Activated CD4-positive, alpha-beta memory T cell treated with anti-CD3 and anti-CD28 coated beads for 36 hours (primary cell): ENCODE measurements around the gene KAZALD1. TPM values are rescaled to one million over a fixed set of nuclear protein-coding genes. Genes with fewer than 3 reads are reported as not detected.

ENCODE experiments used
- CTCF ChIA-PET: fragments of 350-600 bp; sonication (Branson Sonifier 250); formaldehyde crosslinking; loops from one replicate; lab custom pipeline; 2021; ENCODE audit warnings: antibody characterized with exemption, inconsistent platforms; lab: Charles Lee
- POLR2A ChIA-PET: fragments of 350-600 bp; sonication (Branson Sonifier 250); formaldehyde crosslinking; loops from one replicate; lab custom pipeline; 2021; ENCODE audit warnings: antibody characterized with exemption; lab: Charles Lee
- DNase-seq: peaks from one replicate; pipeline ENCODE4 v3.0.0-alpha.2; 2020
- H3K27ac Mint-ChIP-seq: one replicate; pipeline ENCODE4 v1.8.0; 2021; ENCODE audit warnings: mixed read lengths
- H3K27me3 Mint-ChIP-seq: one replicate; pipeline ENCODE4 v1.8.0; 2021; ENCODE audit warnings: mixed read lengths
- H3K36me3 Mint-ChIP-seq: one replicate; pipeline ENCODE4 v1.8.0; 2021; ENCODE audit warnings: mixed read lengths
- H3K4me1 Mint-ChIP-seq: one replicate; pipeline ENCODE4 v1.8.0; 2021; ENCODE audit warnings: low read depth, mixed read lengths
- H3K4me3 Mint-ChIP-seq: one replicate; pipeline ENCODE4 v1.8.0; 2021; ENCODE audit warnings: mild to moderate bottlenecking, mixed read lengths
- H3K9me3 Mint-ChIP-seq: one replicate; pipeline ENCODE4 v1.8.0; 2021; ENCODE audit warnings: mixed read lengths
- intact Hi-C: fragments of 100-400 bp; cut with micrococcal nuclease; formaldehyde crosslinking; loops from one replicate; pipeline ENCODE4 v1.15.1; 2023
- total RNA-seq, 2 experiments: library from RNA; stranded (reverse); gene quantifications; one replicate each; pipeline ENCODE4 v1.2.3, GENCODE V29; 2021

Gene KAZALD1
- total RNA-seq, 2 experiments from 2014 or later: 0.58 to 1.3 TPM

DNA sequence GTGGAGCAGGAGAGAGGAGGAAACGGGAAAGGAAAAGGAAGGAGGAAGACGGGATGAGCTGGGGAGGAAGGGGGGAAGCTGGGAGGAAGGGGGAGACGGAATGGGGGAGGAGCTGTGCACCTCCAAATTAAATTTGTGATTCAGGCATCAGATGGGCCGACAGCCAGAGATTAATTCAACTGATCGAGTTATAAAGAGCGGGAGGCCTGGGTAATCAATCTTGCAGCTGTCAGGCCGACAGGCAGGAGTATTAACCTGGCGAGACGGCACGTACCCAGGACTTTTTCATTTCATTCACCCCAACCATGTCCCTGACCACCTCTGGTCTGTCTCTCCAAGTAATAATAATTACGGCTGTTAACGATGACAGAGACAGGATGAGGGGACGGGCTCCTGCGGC lies 26.2 kb downstream of the KAZALD1 start:
- ChIA-PET POLR2A (no interaction called here), CTCF (interaction anchor here (0.8 to 16.7 kb wide), 3 partner anchors 9 to 55 kb away, joined by 3 to 668 read pairs (median 36); no protein-coding TSS in a partner anchor)
- peaks cover 46% of the 10 kb centered on the region for H3K27me3 Mint-ChIP-seq
- H3K4me1 Mint-ChIP-seq: no peaks in the 10 kb centered on the region
- no peak overlapping the region for H3K27ac Mint-ChIP-seq
- no peaks in the 10 kb centered on the region for H3K36me3 Mint-ChIP-seq
- DNase-seq: no peak
- no peaks in the 10 kb centered on the region for H3K9me3 Mint-ChIP-seq
- no peak overlapping the region for H3K4me3 Mint-ChIP-seq
- intact Hi-C loops: no loop called here

DNA sequence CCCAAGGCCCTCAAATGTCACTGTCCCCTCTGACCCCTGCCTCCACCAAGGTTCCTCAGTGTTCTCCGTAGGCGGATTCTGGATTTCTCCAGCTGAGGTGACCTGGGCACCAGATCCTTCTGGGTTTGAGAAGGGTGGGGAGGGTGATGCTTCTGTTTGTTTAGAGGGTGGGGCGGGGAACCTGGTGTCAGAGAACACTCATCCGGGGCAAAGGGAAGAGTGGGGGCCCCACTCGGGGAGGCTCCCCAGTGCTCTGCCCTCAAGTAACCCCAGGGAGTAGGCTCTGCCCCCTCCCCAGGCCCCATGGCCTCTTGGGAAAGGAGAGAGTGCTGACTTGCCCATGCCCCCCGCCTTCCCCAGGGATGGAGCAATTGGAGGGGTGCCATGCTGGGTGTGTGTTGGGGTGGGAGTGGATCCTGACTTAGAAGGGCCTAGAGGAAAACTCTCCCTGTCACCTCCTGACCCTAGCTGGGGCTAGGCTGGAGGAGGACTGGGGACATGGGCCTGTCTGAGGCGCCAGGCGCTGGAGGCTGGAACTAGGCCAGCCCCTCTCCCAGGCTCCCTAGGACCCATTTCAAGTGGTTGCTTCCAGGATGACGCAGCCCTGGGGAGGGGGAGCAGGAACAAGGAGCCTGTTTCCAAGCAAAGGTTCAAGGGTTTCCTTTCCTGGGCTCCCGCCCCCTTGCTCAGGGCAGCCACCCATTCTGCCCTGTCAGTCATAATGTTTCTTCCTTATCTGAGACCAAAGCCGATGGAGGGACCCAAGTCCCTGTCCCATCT lies 27.9 kb downstream of the KAZALD1 start:
- ChIA-PET CTCF (interaction anchor here (1.4 to 16.7 kb wide), 2 partner anchors 13 to 53 kb away, joined by 6 to 668 read pairs; no protein-coding TSS in a partner anchor), POLR2A (no interaction called here)
- intact Hi-C loops: no loop called here
- DNase-seq: no peak
- Mint-ChIP-seq H3K27me3 (peaks cover 42% of the 10 kb centered on the region), H3K9me3 (no peaks in the 10 kb centered on the region), H3K36me3 (no peaks in the 10 kb centered on the region), H3K4me1 (no peaks in the 10 kb centered on the region), H3K4me3 (no peak overlapping the region), H3K27ac (no peak overlapping the region)

DNA sequence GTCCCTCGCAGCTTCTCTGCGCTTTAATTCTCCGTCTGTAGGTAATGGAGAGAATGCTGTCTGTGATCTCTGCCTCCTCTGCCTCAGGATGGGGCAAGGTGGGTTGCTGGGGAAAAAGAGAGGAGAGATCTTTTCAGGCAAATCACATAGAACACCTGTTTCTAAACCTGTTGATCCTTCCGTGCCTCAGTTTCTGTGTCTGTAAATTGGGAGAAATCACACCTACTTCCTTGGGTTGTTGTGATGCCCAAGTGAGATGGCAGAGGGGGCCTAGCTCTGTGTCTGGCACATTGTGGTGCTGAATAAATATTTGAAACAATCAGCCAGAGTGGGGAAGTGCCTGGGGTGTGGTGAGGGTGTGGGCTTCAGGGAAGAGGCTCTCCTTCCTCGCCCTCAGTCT lies 28.8 kb downstream of the KAZALD1 start:
- Mint-ChIP-seq H3K4me3 (no peak overlapping the region), H3K27ac (no peak overlapping the region), H3K36me3 (no peaks in the 10 kb centered on the region), H3K9me3 (no peaks in the 10 kb centered on the region), H3K4me1 (no peaks in the 10 kb centered on the region), H3K27me3 (peaks cover 42% of the 10 kb centered on the region)
- intact Hi-C loops: no loop called here
- ChIA-PET CTCF (interaction anchor here (1.1 to 16.7 kb wide), 3 partner anchors 41 to 70 kb away, joined by 3 to 668 read pairs (median 5); no protein-coding TSS in a partner anchor), POLR2A (no interaction called here)
- DNase-seq: no peak

DNA sequence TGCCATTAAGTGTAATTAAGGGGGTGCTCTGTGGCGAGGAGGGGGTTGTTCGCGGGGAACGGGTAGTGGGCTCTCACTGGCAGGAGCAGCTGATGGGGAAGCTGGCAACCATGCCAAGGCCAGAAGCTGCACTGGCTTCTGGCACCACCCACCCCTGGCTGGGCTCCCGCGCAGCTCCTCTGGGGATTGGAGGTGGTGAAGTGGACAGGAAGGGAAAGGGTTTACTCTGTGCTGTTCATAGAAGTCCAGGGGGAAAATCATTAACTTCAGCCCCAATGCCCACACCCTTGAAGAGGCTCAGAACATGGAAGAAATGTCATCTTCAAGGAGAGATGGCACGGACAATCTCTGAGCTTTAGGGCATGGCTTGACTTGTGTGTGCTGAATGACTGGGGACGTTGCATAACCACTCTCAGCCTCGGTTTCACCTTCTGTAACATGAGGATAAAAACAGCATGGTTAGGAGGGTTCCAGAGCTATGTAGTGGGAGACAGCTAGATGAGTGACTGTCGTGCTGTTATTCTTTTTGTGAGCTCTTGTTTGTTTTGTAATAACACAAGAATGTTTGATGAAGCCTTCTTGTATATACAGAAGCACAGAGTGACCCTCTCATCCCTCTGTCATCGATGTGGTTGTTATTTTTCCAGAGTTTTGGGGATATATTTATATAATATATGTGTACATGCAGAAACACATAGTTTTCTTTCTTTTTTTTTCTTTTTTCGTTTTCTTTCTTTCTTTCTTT lies 29.9 kb downstream of the KAZALD1 start:
- H3K4me3 Mint-ChIP-seq: no peak overlapping the region
- H3K36me3 Mint-ChIP-seq: no peaks in the 10 kb centered on the region
- POLR2A ChIA-PET: no interaction called here
- intact Hi-C loops: no loop called here
- DNase-seq: no peak
- no peaks in the 10 kb centered on the region for H3K9me3 Mint-ChIP-seq
- no peak overlapping the region for H3K27ac Mint-ChIP-seq
- CTCF ChIA-PET: interaction anchor here (0.6 to 16.7 kb wide), 3 partner anchors 43 to 69 kb away, joined by 3 to 668 read pairs (median 5); no protein-coding TSS in a partner anchor
- H3K4me1 Mint-ChIP-seq: no peaks in the 10 kb centered on the region
- H3K27me3 Mint-ChIP-seq: peaks cover 38% of the 10 kb centered on the region

DNA sequence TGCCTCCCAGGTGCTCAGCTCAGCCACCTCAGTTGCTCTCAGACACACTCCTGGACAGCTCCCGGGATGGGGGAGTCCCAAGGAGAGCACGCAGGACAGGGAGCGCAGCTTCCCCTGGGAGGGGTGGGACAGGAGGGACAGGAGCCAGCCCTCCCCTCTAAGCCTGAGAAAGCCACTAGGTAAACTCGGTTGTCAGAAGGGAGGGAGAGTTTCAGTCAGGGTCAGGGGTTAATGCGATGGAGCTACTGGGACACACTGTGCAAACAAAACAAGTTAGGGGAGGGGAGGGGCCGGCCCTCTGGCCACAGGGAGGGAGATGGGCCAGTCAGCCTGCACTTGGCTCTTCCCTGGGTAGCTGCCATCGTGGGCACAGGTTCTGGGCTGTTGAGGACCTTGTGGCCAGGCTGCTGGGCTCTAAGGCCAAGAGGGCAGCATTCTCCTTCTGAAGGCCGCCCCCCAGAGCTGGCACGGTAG lies 31.1 kb downstream of the KAZALD1 start:
- no peak for DNase-seq
- Mint-ChIP-seq H3K27me3 (peaks cover 31% of the 10 kb centered on the region), H3K9me3 (no peaks in the 10 kb centered on the region), H3K4me1 (no peaks in the 10 kb centered on the region), H3K36me3 (no peaks in the 10 kb centered on the region), H3K4me3 (no peak overlapping the region), H3K27ac (no peak overlapping the region)
- POLR2A ChIA-PET: no interaction called here
- CTCF ChIA-PET: interaction anchor here (0.6 to 16.7 kb wide), 5 partner anchors 26 to 179 kb away, joined by 3 to 668 read pairs (median 3); no protein-coding TSS in a partner anchor
- intact Hi-C loops: no loop called here

DNA sequence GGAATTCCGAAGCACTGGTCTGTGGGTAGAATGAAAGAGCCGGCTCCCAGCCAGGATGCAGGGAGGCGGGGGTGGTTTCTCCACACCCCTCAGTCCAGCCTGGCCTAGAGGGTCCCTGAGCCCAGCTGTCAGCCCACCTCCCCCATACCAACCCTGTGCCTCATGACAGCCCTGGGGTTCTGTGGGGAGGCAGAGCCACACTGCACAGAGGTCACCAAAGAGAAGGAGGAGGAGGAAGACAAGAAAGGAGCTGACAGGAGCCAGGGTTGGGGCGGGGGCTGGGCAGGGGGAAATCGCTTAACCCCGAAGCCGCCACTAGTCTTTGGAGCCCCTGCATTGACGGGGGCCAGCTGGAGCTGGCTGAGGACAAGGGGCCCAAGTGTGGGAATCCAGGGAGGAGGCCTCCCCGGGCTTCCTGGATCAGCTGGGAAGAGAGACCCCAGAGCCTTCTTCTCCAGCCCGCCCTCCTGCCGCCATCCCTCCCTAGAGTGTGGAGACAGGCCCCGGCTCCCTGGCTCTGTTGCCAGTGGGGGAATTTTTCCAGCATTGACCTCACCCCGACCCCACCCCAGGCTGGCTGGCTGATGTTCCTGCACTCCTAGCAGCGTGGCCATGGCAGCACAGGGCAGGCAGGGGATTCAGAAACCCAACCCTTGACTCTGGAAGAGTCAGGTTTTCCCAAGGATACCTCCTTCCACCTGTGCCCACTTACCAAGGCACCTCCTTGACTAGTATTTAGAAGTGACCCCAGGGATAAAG lies 32.5 kb downstream of the KAZALD1 start:
- Mint-ChIP-seq H3K36me3 (no peaks in the 10 kb centered on the region), H3K9me3 (no peaks in the 10 kb centered on the region), H3K27me3 (peaks cover 27% of the 10 kb centered on the region), H3K27ac (no peak overlapping the region), H3K4me3 (no peak overlapping the region), H3K4me1 (no peaks in the 10 kb centered on the region)
- intact Hi-C loops: no loop called here
- DNase-seq: no peak
- ChIA-PET CTCF (interaction anchor here (1.1 to 16.7 kb wide), 12 partner anchors 8 to 110 kb away, joined by 3 to 668 read pairs (median 8); no protein-coding TSS in a partner anchor), POLR2A (no interaction called here)

DNA sequence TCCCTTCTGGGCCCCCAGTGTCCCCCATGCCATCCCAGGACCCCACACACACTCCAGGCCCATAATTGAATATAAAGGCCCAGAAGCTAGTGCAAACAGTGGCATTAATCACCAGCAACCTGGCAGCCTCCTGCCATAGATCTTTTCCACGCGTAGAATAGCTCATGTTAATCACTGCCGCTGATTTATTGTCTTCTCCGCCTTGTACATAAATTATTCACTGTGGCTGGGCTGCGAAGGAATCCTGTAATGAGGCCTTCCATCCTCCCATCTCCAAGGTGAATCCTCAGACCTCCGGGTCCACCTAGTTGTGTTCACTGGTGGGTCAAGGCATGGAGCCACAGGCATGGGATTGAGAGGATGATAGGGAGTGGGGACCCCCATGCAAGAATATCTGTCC lies 33.2 kb downstream of the KAZALD1 start:
- Mint-ChIP-seq H3K36me3 (no peaks in the 10 kb centered on the region), H3K4me1 (no peaks in the 10 kb centered on the region), H3K27me3 (peaks cover 32% of the 10 kb centered on the region), H3K9me3 (no peaks in the 10 kb centered on the region), H3K4me3 (no peak overlapping the region), H3K27ac (no peak overlapping the region)
- DNase-seq: no peak
- ChIA-PET CTCF (interaction anchor here (0.6 to 16.7 kb wide), 31 partner anchors 9 to 261 kb away, joined by 3 to 668 read pairs (median 5); partner anchors contain the start of gene SLF2), POLR2A (interaction anchor here (3.1 kb wide), 1 partner anchor 47 kb away, joined by 12 read pairs; no protein-coding TSS in a partner anchor)
- intact Hi-C loops: loop anchor here (1.0 kb wide), 1 partner anchor 47 kb away; no protein-coding TSS in a partner anchor

DNA sequence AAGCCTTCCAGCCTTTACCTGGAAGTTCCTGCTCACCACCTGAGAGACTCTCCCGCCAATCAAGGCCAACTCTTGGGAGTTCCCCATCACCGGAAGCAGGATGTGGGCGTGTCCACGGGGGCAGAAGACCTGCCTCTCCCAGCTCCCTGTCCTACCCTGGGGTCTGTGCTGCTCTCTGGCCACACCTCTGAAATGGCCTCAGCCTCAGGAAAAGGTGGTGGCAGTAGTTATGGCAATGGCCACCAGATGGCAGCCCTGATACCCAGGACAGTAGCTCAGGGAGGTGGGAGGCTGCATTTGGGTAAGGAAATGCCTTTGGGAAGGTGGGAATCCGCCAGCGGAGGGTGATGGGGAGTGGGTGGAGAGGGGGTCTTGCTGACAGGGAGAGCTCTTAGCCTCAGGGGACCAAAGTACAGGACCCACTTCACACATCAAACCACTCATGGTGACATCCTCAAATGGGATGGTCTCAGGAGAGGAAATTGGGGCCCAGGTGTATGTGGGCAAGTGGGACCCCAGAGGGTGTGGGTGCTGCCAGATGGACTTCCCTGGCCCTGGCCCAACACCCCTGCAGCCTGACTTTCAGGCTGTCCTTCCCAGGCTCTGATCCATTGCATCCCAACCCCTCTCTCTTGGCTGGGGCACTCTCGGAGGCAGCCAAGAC lies 33.9 kb downstream of the KAZALD1 start:
- peak; percentile 85 for DNase-seq
- no peak overlapping the region for H3K27ac Mint-ChIP-seq
- no peaks in the 10 kb centered on the region for H3K4me1 Mint-ChIP-seq
- intact Hi-C loops: loop anchor here (1.0 kb wide), 1 partner anchor 47 kb away; no protein-coding TSS in a partner anchor
- H3K27me3 Mint-ChIP-seq: peaks cover 33% of the 10 kb centered on the region
- no peaks in the 10 kb centered on the region for H3K36me3 Mint-ChIP-seq
- H3K9me3 Mint-ChIP-seq: no peaks in the 10 kb centered on the region
- CTCF ChIA-PET: interaction anchor here (0.6 to 16.7 kb wide), 40 partner anchors 10 to 262 kb away, joined by 3 to 668 read pairs (median 4); partner anchors contain the start of gene SLF2
- POLR2A ChIA-PET: interaction anchor here (3.1 kb wide), 1 partner anchor 46 kb away, joined by 12 read pairs; no protein-coding TSS in a partner anchor
- H3K4me3 Mint-ChIP-seq: no peak overlapping the region

DNA sequence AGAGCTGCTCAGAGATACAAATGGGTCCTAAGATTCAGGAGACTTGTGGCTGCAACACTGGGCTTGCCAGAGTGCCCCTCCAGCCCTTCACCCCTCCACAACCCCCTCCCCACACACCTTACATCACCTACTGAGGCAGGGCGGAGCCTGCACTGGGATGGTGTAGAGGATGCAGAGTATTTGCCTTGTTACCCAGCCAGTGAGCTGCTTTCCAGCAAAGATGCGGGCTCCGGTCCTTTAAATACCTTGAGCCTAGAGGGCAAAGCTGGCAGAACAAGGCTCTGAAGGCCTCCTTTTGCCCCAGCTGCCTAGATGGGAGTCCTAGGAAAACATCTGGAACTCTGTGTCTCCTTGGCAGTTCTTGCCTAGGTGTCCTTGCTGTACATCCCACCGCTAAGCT lies 34.6 kb downstream of the KAZALD1 start:
- Mint-ChIP-seq H3K27ac (no peak overlapping the region), H3K36me3 (no peaks in the 10 kb centered on the region), H3K9me3 (no peaks in the 10 kb centered on the region), H3K27me3 (peaks cover 31% of the 10 kb centered on the region), H3K4me1 (no peaks in the 10 kb centered on the region), H3K4me3 (no peak overlapping the region)
- CTCF ChIA-PET: interaction anchor here (0.6 to 16.7 kb wide), 22 partner anchors 10 to 262 kb away, joined by 3 to 668 read pairs (median 4); no protein-coding TSS in a partner anchor
- POLR2A ChIA-PET: interaction anchor here (3.1 kb wide), 1 partner anchor 46 kb away, joined by 12 read pairs; no protein-coding TSS in a partner anchor
- no peak for DNase-seq
- intact Hi-C loops: no loop called here

DNA sequence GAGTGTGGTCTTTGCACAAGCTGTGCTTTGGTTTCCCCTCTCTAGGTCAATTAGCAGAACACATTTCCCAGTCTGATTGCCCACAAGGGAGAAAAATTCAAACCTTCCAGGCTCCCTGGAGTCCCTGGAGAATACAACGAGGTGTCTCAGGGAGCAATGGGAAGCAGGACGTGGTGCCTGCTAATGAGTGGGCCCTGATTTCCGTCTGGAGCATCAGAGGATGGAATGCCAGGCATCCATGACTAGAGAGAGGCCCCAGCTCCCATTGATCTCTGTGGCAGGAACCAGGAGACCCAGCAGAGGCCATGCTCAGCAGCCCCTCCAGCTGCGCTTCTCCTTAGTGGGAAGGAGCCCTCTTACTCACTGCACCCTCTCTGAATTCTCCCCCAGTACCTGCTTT lies 36.1 kb downstream of the KAZALD1 start:
- CTCF ChIA-PET: interaction anchor here (1.5 to 16.7 kb wide), 5 partner anchors 12 to 64 kb away, joined by 5 to 668 read pairs (median 13); no protein-coding TSS in a partner anchor
- intact Hi-C loops: no loop called here
- H3K36me3 Mint-ChIP-seq: no peaks in the 10 kb centered on the region
- POLR2A ChIA-PET: interaction anchor here (3.1 kb wide), 1 partner anchor 44 kb away, joined by 12 read pairs; no protein-coding TSS in a partner anchor
- no peak overlapping the region for H3K4me3 Mint-ChIP-seq
- no peak overlapping the region for H3K27ac Mint-ChIP-seq
- DNase-seq: no peak
- H3K4me1 Mint-ChIP-seq: no peaks in the 10 kb centered on the region
- H3K27me3 Mint-ChIP-seq: peaks cover 32% of the 10 kb centered on the region
- no peaks in the 10 kb centered on the region for H3K9me3 Mint-ChIP-seq
